ENCODE results near the gene TMPRSS11D. TPM values are rescaled to one million over a fixed set of nuclear protein-coding genes. Genes with fewer than 3 reads are reported as not detected.

TMPRSS11D gene
- total RNA-seq, 1 experiment from 2014 or later: not detected

GRCh38 chr4:67922697-67923096 is 38.9 kb upstream of the TMPRSS11D start:
- H3K9me3 ChIP-seq (ENCODE audit: control insufficient read depth, low read depth, low read length): no peaks in the 10 kb centered on the region
- no peaks in the 10 kb centered on the region for H4K20me1 ChIP-seq (ENCODE audit: control insufficient read depth, insufficient read depth, insufficient read length)
- H3T11ph ChIP-seq (ENCODE audit: low read length): no peak overlapping the region
- H2AFZ ChIP-seq (ENCODE audit: low read length): no peak overlapping the region
- H3K79me2 ChIP-seq (ENCODE audit: insufficient read depth, low read length): no peaks in the 10 kb centered on the region
- no peaks in the 10 kb centered on the region for H3K27me3 Mint-ChIP-seq (ENCODE audit: low read depth)
- no peak overlapping the region for H3K14ac ChIP-seq (ENCODE audit: insufficient read depth, low read length)
- H3K18ac ChIP-seq (ENCODE audit: insufficient read length, low read depth, low read length): no peak overlapping the region
- H3K23ac ChIP-seq (ENCODE audit: insufficient read length, low read depth, low read length): no peak overlapping the region
- H3K4me1 ChIP-seq (ENCODE audit: insufficient read depth, low read length): no peaks in the 10 kb centered on the region
- no CpG with 5 or more reads among the region's 4 CpGs for WGBS (ENCODE audit: extremely low coverage, insufficient read length, low lambda C conversion rate)
- H2BK20ac ChIP-seq (ENCODE audit: low read depth, low read length, poor library complexity, severe bottlenecking): no peak overlapping the region
- no peak overlapping the region for H4K5ac ChIP-seq (ENCODE audit: insufficient read length, low read depth, low read length)
- H3K27ac ChIP-seq (ENCODE audit: insufficient read length, low read depth, low read length): no peak overlapping the region
- no peak for DNase-seq
- no peak overlapping the region for H2BK120ac ChIP-seq (ENCODE audit: low read depth, low read length, poor library complexity, severe bottlenecking)
- H3K4me1 Mint-ChIP-seq: peaks cover 2 to 3% of the 10 kb centered on the region in 2 experiments; a peak in 2 of 4 replicates
- H2AK5ac ChIP-seq (ENCODE audit: insufficient read length, low read length): no peak overlapping the region
- no peak overlapping the region for H2BK15ac ChIP-seq (ENCODE audit: low read depth, low read length)
- no peak overlapping the region for H3K4me2 ChIP-seq (ENCODE audit: insufficient read depth, insufficient read length, low read length)
- no peak overlapping the region for H4K91ac ChIP-seq (ENCODE audit: insufficient read length, low read depth, low read length)
- peaks cover 0 to 2% of the 10 kb centered on the region in 2 experiments; a peak in 1 of 5 replicates for H3K9me3 Mint-ChIP-seq
- H3K56ac ChIP-seq (ENCODE audit: insufficient read length, low read depth, low read length): no peak overlapping the region
- H3K4ac ChIP-seq (ENCODE audit: low read depth, low read length): no peak overlapping the region
- no peak overlapping the region for H2BK5ac ChIP-seq (ENCODE audit: insufficient read length, low read length)
- H2BK12ac ChIP-seq (ENCODE audit: insufficient read length, low read depth, low read length): no peak overlapping the region
- no peak overlapping the region for H4K8ac ChIP-seq (replicated peaks; ENCODE audit: insufficient read length, low read depth, low read length)
- peak overlapping the region in 1 of 3 experiments; percentile 62; a peak in 1 of 7 replicates for H3K27ac Mint-ChIP-seq
- no peak overlapping the region for H3K9ac ChIP-seq (ENCODE audit: extremely low read depth, insufficient read length, low read length)
- no peak for TF ChIP-seq CTCF (conservative IDR thresholded peaks at IDR 0.05)
- H3K27me3 ChIP-seq (ENCODE audit: insufficient read depth, low read length): no peaks in the 10 kb centered on the region
- no peaks in the 10 kb centered on the region for H3K23me2 ChIP-seq (ENCODE audit: insufficient read length, low read depth, low read length, poor library complexity, severe bottlenecking)
- H3K4me3 Mint-ChIP-seq: no peak overlapping the region
- no peaks in the 10 kb centered on the region for H3K79me1 ChIP-seq (ENCODE audit: insufficient read depth, low read depth, low read length, poor library complexity, severe bottlenecking)
- no peaks in the 10 kb centered on the region for H3K36me3 Mint-ChIP-seq (ENCODE audit: insufficient read depth in 1 of 3, low read depth in 3 of 3)

Data from H9 (cell line).